Liver (tissue), 3 donors: ENCODE data around the gene AATF.

Source experiments
- CTCF ChIP-seq: fragments of 150-350 bp; IDR thresholded peaks from 2 replicates; pipeline ENCODE4 v1.5.1; 2017; ENCODE audit warnings: improper control_type of control experiment, low read depth, low read length; ENCODE audit not compliant: missing input control
- EGR1 ChIP-seq, 2 donors: IDR thresholded peaks; 2 replicates each; pipeline ENCODE4 v1.6.1; 2016 to 2018; ENCODE audit warnings: antibody characterized with exemption in 2 of 2, low read depth in 2 of 2
- FOXA1 ChIP-seq: IDR thresholded peaks from 2 replicates; pipeline ENCODE4 v1.6.1; 2016; ENCODE audit warnings: antibody characterized with exemption
- GABPA ChIP-seq, 2 donors: IDR thresholded peaks in 1 of 2; conservative IDR thresholded peaks in 1 of 2; 2 replicates each; pipeline ENCODE4 v1.6.1; 2016; ENCODE audit warnings: antibody characterized with exemption in 2 of 2, mild to moderate bottlenecking in 1 of 2, moderate library complexity in 1 of 2
- HNF4G ChIP-seq: IDR thresholded peaks from 2 replicates; pipeline ENCODE4 v1.6.1; 2016; ENCODE audit warnings: antibody characterized with exemption
- JUND ChIP-seq, 2 donors: IDR thresholded peaks; 2 replicates each; pipeline ENCODE4 v1.6.1; 2016; ENCODE audit warnings: antibody characterized with exemption in 2 of 2
- MAX ChIP-seq: IDR thresholded peaks from 2 replicates; pipeline ENCODE4 v1.6.1; 2016; ENCODE audit warnings: antibody characterized with exemption
- RAD21 ChIP-seq, 2 donors: IDR thresholded peaks; 2 replicates each; pipeline ENCODE4 v1.6.1; 2016; ENCODE audit warnings: antibody characterized with exemption in 2 of 2, mild to moderate bottlenecking in 2 of 2
- SP1 ChIP-seq: IDR thresholded peaks from 2 replicates; pipeline ENCODE4 v1.6.1; 2018; ENCODE audit warnings: antibody characterized with exemption, mild to moderate bottlenecking
- TAF1 ChIP-seq: conservative IDR thresholded peaks from 2 replicates; pipeline ENCODE4 v1.6.1; 2016; ENCODE audit warnings: antibody characterized with exemption, mild to moderate bottlenecking
- YY1 ChIP-seq: IDR thresholded peaks from 2 replicates; pipeline ENCODE4 v1.6.1; 2016; ENCODE audit warnings: antibody characterized with exemption, mild to moderate bottlenecking
- ZBTB33 ChIP-seq: IDR thresholded peaks from 2 replicates; pipeline ENCODE4 v1.6.1; 2016; ENCODE audit warnings: antibody characterized with exemption
- TF ChIP-seq, protein P1 (sequence below): IDR thresholded peaks from 2 replicates; pipeline ENCODE4 v1.6.1; 2016; ENCODE audit warnings: antibody characterized with exemption, mild to moderate bottlenecking
- donor health status: healthy.
- donor health status: healthy.

DNA sequence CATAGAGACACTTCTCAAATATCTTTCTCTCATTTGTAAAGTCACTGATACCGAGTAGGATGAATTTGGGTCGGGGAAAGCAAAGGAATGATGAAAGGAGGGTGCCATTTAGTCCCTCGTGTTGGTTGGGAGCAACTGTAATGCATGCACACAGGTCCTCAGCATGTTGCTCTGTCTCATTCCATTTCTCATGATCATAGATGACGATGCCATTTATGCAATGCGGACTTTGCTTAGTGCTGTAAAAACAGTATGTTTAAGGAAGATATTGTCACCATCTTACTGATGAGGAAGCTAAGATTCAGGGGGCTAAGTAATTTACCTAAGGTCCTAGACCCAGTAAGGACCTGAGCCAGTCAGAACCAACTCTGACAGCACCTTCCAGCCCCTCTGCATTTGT is 100.1 kb downstream of the AATF start:
- TF ChIP-seq CTCF (no peak), HNF4G (no peak), JUND (IDR thresholded peaks at IDR 0.05) (no peak), FOXA1 (no peak), GABPA (IDR thresholded peaks at IDR 0.05 in 1 of 2, conservative IDR thresholded peaks at IDR 0.05 in 1 of 2) (no peak), TAF1 (no peak), MAX (no peak), ZBTB33 (no peak), SP1 (no peak), RAD21 (IDR thresholded peaks at IDR 0.05) (no peak), YY1 (no peak), EGR1 (IDR thresholded peaks at IDR 0.05; ENCODE audit: low read depth in 2 of 2) (no peak)
- TF ChIP-seq, protein P1, sequence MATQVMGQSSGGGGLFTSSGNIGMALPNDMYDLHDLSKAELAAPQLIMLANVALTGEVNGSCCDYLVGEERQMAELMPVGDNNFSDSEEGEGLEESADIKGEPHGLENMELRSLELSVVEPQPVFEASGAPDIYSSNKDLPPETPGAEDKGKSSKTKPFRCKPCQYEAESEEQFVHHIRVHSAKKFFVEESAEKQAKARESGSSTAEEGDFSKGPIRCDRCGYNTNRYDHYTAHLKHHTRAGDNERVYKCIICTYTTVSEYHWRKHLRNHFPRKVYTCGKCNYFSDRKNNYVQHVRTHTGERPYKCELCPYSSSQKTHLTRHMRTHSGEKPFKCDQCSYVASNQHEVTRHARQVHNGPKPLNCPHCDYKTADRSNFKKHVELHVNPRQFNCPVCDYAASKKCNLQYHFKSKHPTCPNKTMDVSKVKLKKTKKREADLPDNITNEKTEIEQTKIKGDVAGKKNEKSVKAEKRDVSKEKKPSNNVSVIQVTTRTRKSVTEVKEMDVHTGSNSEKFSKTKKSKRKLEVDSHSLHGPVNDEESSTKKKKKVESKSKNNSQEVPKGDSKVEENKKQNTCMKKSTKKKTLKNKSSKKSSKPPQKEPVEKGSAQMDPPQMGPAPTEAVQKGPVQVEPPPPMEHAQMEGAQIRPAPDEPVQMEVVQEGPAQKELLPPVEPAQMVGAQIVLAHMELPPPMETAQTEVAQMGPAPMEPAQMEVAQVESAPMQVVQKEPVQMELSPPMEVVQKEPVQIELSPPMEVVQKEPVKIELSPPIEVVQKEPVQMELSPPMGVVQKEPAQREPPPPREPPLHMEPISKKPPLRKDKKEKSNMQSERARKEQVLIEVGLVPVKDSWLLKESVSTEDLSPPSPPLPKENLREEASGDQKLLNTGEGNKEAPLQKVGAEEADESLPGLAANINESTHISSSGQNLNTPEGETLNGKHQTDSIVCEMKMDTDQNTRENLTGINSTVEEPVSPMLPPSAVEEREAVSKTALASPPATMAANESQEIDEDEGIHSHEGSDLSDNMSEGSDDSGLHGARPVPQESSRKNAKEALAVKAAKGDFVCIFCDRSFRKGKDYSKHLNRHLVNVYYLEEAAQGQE, result no peak
